Measurements from ENCODE around the gene CRMP1.

DNA sequence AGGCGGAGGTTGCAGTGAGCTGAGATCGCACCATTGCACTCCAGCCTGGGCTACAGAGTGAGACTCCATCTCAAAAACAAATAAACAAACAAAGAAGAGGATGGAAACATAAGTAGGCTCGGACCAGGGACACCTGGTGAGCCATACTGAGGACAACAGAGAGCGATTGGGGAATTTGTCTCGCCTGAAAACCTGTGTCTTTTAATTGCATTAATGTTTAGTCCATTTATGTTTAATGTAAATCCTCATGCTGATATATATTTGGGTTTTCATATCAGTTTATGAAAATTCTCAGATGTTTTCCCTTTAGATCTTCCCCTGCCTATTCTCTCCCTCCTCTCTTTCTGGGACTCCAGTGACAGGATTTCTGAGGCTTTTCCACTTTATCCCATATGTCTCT lies 97.3 kb downstream of the CRMP1 start:
- TF ChIP-seq, protein P1, sequence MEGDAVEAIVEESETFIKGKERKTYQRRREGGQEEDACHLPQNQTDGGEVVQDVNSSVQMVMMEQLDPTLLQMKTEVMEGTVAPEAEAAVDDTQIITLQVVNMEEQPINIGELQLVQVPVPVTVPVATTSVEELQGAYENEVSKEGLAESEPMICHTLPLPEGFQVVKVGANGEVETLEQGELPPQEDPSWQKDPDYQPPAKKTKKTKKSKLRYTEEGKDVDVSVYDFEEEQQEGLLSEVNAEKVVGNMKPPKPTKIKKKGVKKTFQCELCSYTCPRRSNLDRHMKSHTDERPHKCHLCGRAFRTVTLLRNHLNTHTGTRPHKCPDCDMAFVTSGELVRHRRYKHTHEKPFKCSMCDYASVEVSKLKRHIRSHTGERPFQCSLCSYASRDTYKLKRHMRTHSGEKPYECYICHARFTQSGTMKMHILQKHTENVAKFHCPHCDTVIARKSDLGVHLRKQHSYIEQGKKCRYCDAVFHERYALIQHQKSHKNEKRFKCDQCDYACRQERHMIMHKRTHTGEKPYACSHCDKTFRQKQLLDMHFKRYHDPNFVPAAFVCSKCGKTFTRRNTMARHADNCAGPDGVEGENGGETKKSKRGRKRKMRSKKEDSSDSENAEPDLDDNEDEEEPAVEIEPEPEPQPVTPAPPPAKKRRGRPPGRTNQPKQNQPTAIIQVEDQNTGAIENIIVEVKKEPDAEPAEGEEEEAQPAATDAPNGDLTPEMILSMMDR (IDR thresholded peaks at IDR 0.05; ENCODE audit: insufficient read depth, low read depth, low read length): no peak
- TF ChIP-seq EZH2 (IDR thresholded peaks at IDR 0.05; ENCODE audit: insufficient read depth, low read length): no peak
